ENCODE measurements around the gene UAP1L1. TPM values are rescaled to one million over a fixed set of nuclear protein-coding genes. Genes with fewer than 3 reads are reported as not detected.

The UAP1L1 gene
- total and polyA plus RNA-seq, 9 of the 15 experiments (the other 6 are each of a cell fraction or from before 2014, with no cell fraction given): 0.20 to 8.6 (median 3.7) TPM

DNA sequence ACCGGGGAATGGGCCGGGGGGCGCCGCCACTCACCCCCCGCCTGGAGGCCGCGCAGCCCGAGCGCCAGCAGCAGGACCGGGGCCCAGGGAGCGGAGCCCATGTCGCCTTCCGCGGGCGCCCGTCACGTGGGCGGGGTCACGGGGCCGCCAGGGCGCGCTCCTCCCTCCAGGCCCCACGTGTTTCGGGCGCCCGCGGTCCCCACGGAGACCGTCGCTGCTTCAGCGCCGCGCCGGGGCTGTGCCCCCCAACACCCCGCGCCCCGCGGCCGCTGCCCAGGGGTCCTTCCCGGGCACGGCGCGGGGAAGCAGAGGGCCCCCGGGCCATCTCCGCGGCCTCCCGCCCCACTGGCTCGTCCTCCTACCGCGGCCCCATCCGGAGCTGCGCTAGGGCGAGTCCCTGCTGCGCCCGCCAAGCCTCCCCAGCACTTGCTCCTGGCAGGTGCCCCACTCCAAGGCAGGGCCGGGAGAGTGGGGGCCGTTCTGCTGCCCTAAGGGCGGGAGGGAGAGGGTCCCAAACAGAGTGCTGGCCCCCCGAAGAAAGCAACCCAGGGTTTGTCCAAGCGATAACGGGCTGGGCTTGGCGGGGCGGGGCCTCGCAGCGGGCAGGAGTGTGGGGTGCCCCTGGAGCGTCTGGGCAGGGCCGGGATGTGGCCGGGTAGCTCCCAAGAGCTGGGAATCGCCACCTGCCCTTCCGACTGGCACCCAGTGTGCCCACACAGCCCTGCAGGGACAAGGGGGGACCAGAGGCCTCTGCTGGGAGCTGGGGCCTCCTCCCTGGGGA lies 37.5 kb downstream of the UAP1L1 start, which contains the start of gene DPP7 (continued):
- TF ChIP-seq, protein P1, sequence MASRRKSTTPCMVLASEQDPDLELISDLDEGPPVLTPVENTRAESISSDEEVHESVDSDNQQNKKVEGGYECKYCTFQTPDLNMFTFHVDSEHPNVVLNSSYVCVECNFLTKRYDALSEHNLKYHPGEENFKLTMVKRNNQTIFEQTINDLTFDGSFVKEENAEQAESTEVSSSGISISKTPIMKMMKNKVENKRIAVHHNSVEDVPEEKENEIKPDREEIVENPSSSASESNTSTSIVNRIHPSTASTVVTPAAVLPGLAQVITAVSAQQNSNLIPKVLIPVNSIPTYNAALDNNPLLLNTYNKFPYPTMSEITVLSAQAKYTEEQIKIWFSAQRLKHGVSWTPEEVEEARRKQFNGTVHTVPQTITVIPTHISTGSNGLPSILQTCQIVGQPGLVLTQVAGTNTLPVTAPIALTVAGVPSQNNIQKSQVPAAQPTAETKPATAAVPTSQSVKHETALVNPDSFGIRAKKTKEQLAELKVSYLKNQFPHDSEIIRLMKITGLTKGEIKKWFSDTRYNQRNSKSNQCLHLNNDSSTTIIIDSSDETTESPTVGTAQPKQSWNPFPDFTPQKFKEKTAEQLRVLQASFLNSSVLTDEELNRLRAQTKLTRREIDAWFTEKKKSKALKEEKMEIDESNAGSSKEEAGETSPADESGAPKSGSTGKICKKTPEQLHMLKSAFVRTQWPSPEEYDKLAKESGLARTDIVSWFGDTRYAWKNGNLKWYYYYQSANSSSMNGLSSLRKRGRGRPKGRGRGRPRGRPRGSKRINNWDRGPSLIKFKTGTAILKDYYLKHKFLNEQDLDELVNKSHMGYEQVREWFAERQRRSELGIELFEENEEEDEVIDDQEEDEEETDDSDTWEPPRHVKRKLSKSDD (conservative IDR thresholded peaks at IDR 0.05; ENCODE audit: low read length): no peak
- no peak for TF ChIP-seq ZNF551 (CRISPR knock-in tag; IDR thresholded peaks at IDR 0.05)
- peak; percentile 65 for TF ChIP-seq BHLHE40 (IDR thresholded peaks at IDR 0.05; ENCODE audit: low read length)
- no peak for TF ChIP-seq ZNF668 (CRISPR knock-in tag; IDR thresholded peaks at IDR 0.05)
- TF ChIP-seq EP400 (IDR thresholded peaks at IDR 0.05): no peak; the same call in 1 of the 2 replicates
- no peak for TF ChIP-seq STAT5A (IDR thresholded peaks at IDR 0.05; ENCODE audit: borderline replicate concordance, low read length)
- no peak for TF ChIP-seq ZNF695 (CRISPR knock-in tag; IDR thresholded peaks at IDR 0.05)
- peak; percentile 87 for TF ChIP-seq USF1 (CRISPR knock-in tag; IDR thresholded peaks at IDR 0.05)
- TF ChIP-seq TAL1 (IDR thresholded peaks at IDR 0.05): no peak
- TF ChIP-seq E2F3 (CRISPR knock-in tag; IDR thresholded peaks at IDR 0.05): peak; percentile 76; the same call in 1 of the 2 replicates
- TF ChIP-seq TEAD4 (IDR thresholded peaks at IDR 0.05; ENCODE audit: low read length): no peak
- 0 out of 2 replicates have a peak, but pooled peaks have one; percentile 45 for TF ChIP-seq TEAD4 (CRISPR knock-in tag; IDR thresholded peaks at IDR 0.05; ENCODE audit: borderline replicate concordance)
- TF ChIP-seq YBX1 (IDR thresholded peaks at IDR 0.05): no peak
- TF ChIP-seq ZNF518B (CRISPR knock-in tag; IDR thresholded peaks at IDR 0.05): no peak
- no peak for TF ChIP-seq KDM1A (IDR thresholded peaks at IDR 0.05)
- TF ChIP-seq POLR2AphosphoS5 (IDR thresholded peaks at IDR 0.05; ENCODE audit: control insufficient read depth, insufficient read depth, low read depth, low read length): no peak
- TF ChIP-seq PHF20 (IDR thresholded peaks at IDR 0.05; ENCODE audit: partially characterized antibody): no peak
- TF ChIP-seq OTX1 (CRISPR knock-in tag; IDR thresholded peaks at IDR 0.05): no peak
- no peak for TF ChIP-seq POLR2AphosphoS2 (IDR thresholded peaks at IDR 0.05; ENCODE audit: low read length)
- TF ChIP-seq ARHGAP35 (IDR thresholded peaks at IDR 0.05; ENCODE audit: partially characterized antibody): no peak
- TF ChIP-seq POLR3G (IDR thresholded peaks at IDR 0.05; ENCODE audit: extremely low read depth, insufficient read length, insufficient replicate concordance): no peak
- TF ChIP-seq E2F4 (CRISPR knock-in tag; IDR thresholded peaks at IDR 0.05; ENCODE audit: low read depth): no peak

Data from K562 (cell line).